ENCODE data around the gene ASB9. TPM values are rescaled to one million over a fixed set of nuclear protein-coding genes. Genes with fewer than 3 reads are reported as not detected.

Gene ASB9
- total RNA-seq, 1 donor from 2014 or later: 0.27 TPM

DNA sequence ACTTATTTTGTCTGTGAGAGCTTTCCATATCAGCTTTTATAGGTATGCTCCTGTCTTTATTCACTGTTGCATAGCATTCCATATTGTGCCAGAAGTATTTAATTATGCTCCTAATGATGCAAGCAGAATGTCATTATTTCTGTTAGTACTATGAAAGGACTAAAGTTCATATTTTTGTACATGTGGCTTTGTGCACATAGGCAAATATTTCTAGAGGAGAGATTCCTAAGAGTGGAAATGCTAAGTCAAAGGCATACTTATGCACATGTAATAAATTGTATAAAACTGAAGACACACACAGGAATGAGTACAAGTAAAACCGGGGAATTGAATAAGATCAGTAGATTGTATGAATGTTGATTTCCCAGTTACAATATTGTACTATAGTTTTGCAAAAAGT lies 1.9 kb upstream of the ASB9 start:
- Mint-ChIP-seq H3K4me3 (ENCODE audit: unreplicated experiment) (no peak overlapping the region), H3K9me3 (ENCODE audit: unreplicated experiment) (no peaks in the 10 kb centered on the region), H3K4me1 (ENCODE audit: low read depth, unreplicated experiment) (peaks cover 6% of the 10 kb centered on the region), H3K36me3 (ENCODE audit: low read depth, unreplicated experiment) (no peaks in the 10 kb centered on the region), H3K27ac (ENCODE audit: unreplicated experiment) (no peak overlapping the region), H3K27me3 (ENCODE audit: low read depth, unreplicated experiment) (no peaks in the 10 kb centered on the region)
- Histone ChIP-seq H3K4me3 (ENCODE audit: insufficient read depth, low read depth, low read length) (no peak overlapping the region), H2AFZ (ENCODE audit: low read depth, low read length) (no peak overlapping the region), H3K4me2 (ENCODE audit: low read length) (no peak overlapping the region), H3K36me3 (ENCODE audit: insufficient read depth, low read length) (no peaks in the 10 kb centered on the region), H3K79me2 (ENCODE audit: insufficient read depth, low read length) (no peaks in the 10 kb centered on the region), H3K27me3 (ENCODE audit: insufficient read depth, low read length) (no peaks in the 10 kb centered on the region), H4K20me1 (ENCODE audit: insufficient read depth, low read length) (no peaks in the 10 kb centered on the region), H3K9me3 (ENCODE audit: insufficient read depth, low read depth, low read length) (no peaks in the 10 kb centered on the region), H3K4me1 (ENCODE audit: insufficient read depth, low read length) (no peaks in the 10 kb centered on the region), H3K27ac (ENCODE audit: low read depth, low read length) (no peak overlapping the region), H3K9ac (ENCODE audit: low read length) (no peak overlapping the region)
- FAIRE-seq (no peak), DNase-seq (ENCODE audit: low read depth) (no peak)
- TF ChIP-seq, protein P1, sequence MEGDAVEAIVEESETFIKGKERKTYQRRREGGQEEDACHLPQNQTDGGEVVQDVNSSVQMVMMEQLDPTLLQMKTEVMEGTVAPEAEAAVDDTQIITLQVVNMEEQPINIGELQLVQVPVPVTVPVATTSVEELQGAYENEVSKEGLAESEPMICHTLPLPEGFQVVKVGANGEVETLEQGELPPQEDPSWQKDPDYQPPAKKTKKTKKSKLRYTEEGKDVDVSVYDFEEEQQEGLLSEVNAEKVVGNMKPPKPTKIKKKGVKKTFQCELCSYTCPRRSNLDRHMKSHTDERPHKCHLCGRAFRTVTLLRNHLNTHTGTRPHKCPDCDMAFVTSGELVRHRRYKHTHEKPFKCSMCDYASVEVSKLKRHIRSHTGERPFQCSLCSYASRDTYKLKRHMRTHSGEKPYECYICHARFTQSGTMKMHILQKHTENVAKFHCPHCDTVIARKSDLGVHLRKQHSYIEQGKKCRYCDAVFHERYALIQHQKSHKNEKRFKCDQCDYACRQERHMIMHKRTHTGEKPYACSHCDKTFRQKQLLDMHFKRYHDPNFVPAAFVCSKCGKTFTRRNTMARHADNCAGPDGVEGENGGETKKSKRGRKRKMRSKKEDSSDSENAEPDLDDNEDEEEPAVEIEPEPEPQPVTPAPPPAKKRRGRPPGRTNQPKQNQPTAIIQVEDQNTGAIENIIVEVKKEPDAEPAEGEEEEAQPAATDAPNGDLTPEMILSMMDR (IDR thresholded peaks at IDR 0.05; ENCODE audit: insufficient read depth, low read depth, low read length): no peak
- no peak for TF ChIP-seq EZH2 (IDR thresholded peaks at IDR 0.05; ENCODE audit: insufficient read depth, low read length)

DNA sequence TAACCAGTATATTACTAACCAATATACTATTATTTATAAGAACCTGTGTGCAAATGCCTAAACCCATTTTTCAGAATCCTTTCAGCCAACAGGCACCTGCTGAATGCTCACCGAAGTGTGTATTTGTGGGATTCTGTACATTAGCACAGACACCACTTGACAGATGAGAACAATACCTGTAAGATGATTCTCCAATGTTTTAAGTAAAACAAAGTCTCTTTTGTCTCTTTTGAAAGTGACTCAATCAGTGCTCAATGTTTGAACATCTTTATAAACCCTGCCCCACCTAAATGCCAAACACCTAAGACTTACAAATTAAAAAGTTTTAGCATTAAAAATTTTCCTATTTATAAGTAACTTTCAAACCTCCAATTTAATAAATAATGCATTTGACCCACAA lies 763 bp downstream of the ASB9 start:
- H3K79me2 ChIP-seq (ENCODE audit: insufficient read depth, low read length): no peaks in the 10 kb centered on the region
- TF ChIP-seq, protein P1 (IDR thresholded peaks at IDR 0.05; ENCODE audit: insufficient read depth, low read depth, low read length): no peak
- no peak for TF ChIP-seq EZH2 (IDR thresholded peaks at IDR 0.05; ENCODE audit: insufficient read depth, low read length)
- no peak overlapping the region for H2AFZ ChIP-seq (ENCODE audit: low read depth, low read length)
- Mint-ChIP-seq H3K27me3 (ENCODE audit: low read depth, unreplicated experiment) (peaks cover 4% of the 10 kb centered on the region), H3K9me3 (ENCODE audit: unreplicated experiment) (no peaks in the 10 kb centered on the region), H3K4me1 (ENCODE audit: low read depth, unreplicated experiment) (peaks cover 6% of the 10 kb centered on the region), H3K4me3 (ENCODE audit: unreplicated experiment) (no peak overlapping the region), H3K27ac (ENCODE audit: unreplicated experiment) (no peak overlapping the region), H3K36me3 (ENCODE audit: low read depth, unreplicated experiment) (no peaks in the 10 kb centered on the region)
- H3K36me3 ChIP-seq (ENCODE audit: insufficient read depth, low read length): no peaks in the 10 kb centered on the region
- H3K4me2 ChIP-seq (ENCODE audit: low read length): no peak overlapping the region
- DNase-seq (ENCODE audit: low read depth) (no peak), FAIRE-seq (no peak)
- H4K20me1 ChIP-seq (ENCODE audit: insufficient read depth, low read length): no peaks in the 10 kb centered on the region
- H3K4me1 ChIP-seq (ENCODE audit: insufficient read depth, low read length): no peaks in the 10 kb centered on the region
- H3K27ac ChIP-seq (ENCODE audit: low read depth, low read length): no peak overlapping the region
- no peaks in the 10 kb centered on the region for H3K9me3 ChIP-seq (ENCODE audit: insufficient read depth, low read depth, low read length)
- H3K4me3 ChIP-seq (ENCODE audit: insufficient read depth, low read depth, low read length): no peak overlapping the region
- H3K27me3 ChIP-seq (ENCODE audit: insufficient read depth, low read length): no peaks in the 10 kb centered on the region
- H3K9ac ChIP-seq (ENCODE audit: low read length): no peak overlapping the region

DNA sequence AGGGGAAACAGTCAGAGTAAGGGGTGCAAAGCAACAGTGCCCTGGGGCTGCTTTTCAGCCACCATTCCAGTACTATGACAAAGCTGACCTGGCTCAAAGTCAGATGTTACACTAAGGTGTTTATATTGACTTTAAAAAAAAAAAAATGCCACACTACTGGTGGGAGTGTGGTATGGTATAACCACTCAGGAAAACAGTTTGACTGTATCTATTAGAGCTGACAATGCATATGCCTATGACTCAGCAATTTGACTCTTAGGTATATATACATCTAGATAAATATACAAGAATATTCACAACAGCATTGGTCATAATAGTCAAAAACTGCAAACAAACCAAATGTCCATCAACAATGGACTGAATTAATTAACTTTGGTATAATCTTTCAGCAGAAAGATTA lies 15.0 kb downstream of the ASB9 start:
- Histone ChIP-seq H3K4me2 (ENCODE audit: low read length) (no peak overlapping the region), H3K4me3 (ENCODE audit: insufficient read depth, low read depth, low read length) (no peak overlapping the region), H2AFZ (ENCODE audit: low read depth, low read length) (no peak overlapping the region), H3K4me1 (ENCODE audit: insufficient read depth, low read length) (no peaks in the 10 kb centered on the region), H3K36me3 (ENCODE audit: insufficient read depth, low read length) (no peaks in the 10 kb centered on the region), H3K9me3 (ENCODE audit: insufficient read depth, low read depth, low read length) (no peaks in the 10 kb centered on the region), H3K79me2 (ENCODE audit: insufficient read depth, low read length) (no peaks in the 10 kb centered on the region), H3K27me3 (ENCODE audit: insufficient read depth, low read length) (no peaks in the 10 kb centered on the region), H4K20me1 (ENCODE audit: insufficient read depth, low read length) (no peaks in the 10 kb centered on the region), H3K27ac (ENCODE audit: low read depth, low read length) (no peak overlapping the region), H3K9ac (ENCODE audit: low read length) (no peak overlapping the region)
- H3K27me3 Mint-ChIP-seq (ENCODE audit: low read depth, unreplicated experiment): no peaks in the 10 kb centered on the region
- H3K27ac Mint-ChIP-seq (ENCODE audit: unreplicated experiment): no peak overlapping the region
- no peak for TF ChIP-seq EZH2 (IDR thresholded peaks at IDR 0.05; ENCODE audit: insufficient read depth, low read length)
- TF ChIP-seq, protein P1 (IDR thresholded peaks at IDR 0.05; ENCODE audit: insufficient read depth, low read depth, low read length): no peak
- DNase-seq (ENCODE audit: low read depth): no peak
- no peak overlapping the region for H3K4me3 Mint-ChIP-seq (ENCODE audit: unreplicated experiment)
- H3K9me3 Mint-ChIP-seq (ENCODE audit: unreplicated experiment): no peaks in the 10 kb centered on the region
- no peaks in the 10 kb centered on the region for H3K36me3 Mint-ChIP-seq (ENCODE audit: low read depth, unreplicated experiment)
- no peak for FAIRE-seq
- H3K4me1 Mint-ChIP-seq (ENCODE audit: low read depth, unreplicated experiment): no peaks in the 10 kb centered on the region

All from astrocyte (in vitro differentiated cells and primary cell).